Erythroblast (primary cell): ENCODE results near the gene RALB.

ENCODE experiments used
- GATA1 ChIP-seq: IDR thresholded peaks from 2 replicates; pipeline ENCODE4 v1.6.1; 2011; ENCODE audit warnings: low read depth, mild to moderate bottlenecking, control low read depth, low read length, moderate library complexity
- POLR2A ChIP-seq: IDR thresholded peaks from 2 replicates; pipeline ENCODE4 v1.6.1; 2011; ENCODE audit warnings: mild to moderate bottlenecking, low read length

- TF ChIP-seq POLR2A (no peak), GATA1 (no peak)
Observed at GRCh38 chr2:120218181-120218580, 34.5 kb upstream of the RALB start.
